Colonic mucosa (tissue), 4 donors: ENCODE results near the gene FMN1. TPM values are rescaled to one million over a fixed set of nuclear protein-coding genes. Genes with fewer than 3 reads are reported as not detected.

Source experiments
- DNase-seq: peaks from one replicate; pipeline ENCODE4 v3.0.0-alpha.2; 2020
- H3K27ac ChIP-seq: fragments of 200-600 bp; one replicate; pipeline ENCODE4 v1.8.0; 2021
- H3K27me3 ChIP-seq: fragments of 200-600 bp; one replicate; pipeline ENCODE4 v1.8.0; 2021
- H3K36me3 ChIP-seq: fragments of 200-600 bp; one replicate; pipeline ENCODE4 v1.8.0; 2021
- H3K4me1 ChIP-seq: fragments of 200-600 bp; one replicate; pipeline ENCODE4 v1.8.0; 2021; ENCODE audit warnings: mild to moderate bottlenecking
- H3K4me3 ChIP-seq: fragments of 200-600 bp; one replicate; pipeline ENCODE4 v1.8.0; 2021
- H3K9ac ChIP-seq, 2 donors: one replicate each; pipeline ENCODE4 v1.7.0; 2013; ENCODE audit warnings: control low read depth in 2 of 2, low read depth in 2 of 2, low read length in 2 of 2
- H3K9me3 ChIP-seq: fragments of 200-600 bp; one replicate; pipeline ENCODE4 v1.8.0; 2021
- intact Hi-C: fragments of 100-400 bp; cut with DNase I; formaldehyde crosslinking; loops from one replicate; pipeline ENCODE4 v1.14.1; 2022
- total RNA-seq, 2 donors: library from RNA; stranded (reverse); fragmentation: NEBNext Ultra II Directional in 1 of 2; extraction: Animal tissue kit (Norgen Biotek cat#: 25700) in 1 of 2; gene quantifications; one replicate each; pipeline ENCODE4 v1.2.1, GENCODE V29; 2021
- TF ChIP-seq, protein P1 (sequence below): fragments of 200-600 bp; IDR thresholded peaks from one replicate; pipeline ENCODE4 v1.8.0; 2022; ENCODE audit warnings: antibody characterized with exemption, mild to moderate bottlenecking
- donor health status: healthy.
- donor health status: DM: no; HTN: no; CAD: no.
- donor health status: DM: no; HTN: no; CAD: no.

The FMN1 gene
- total RNA-seq, 2 donors from 2014 or later: 23.5 to 32.0 TPM

DNA sequence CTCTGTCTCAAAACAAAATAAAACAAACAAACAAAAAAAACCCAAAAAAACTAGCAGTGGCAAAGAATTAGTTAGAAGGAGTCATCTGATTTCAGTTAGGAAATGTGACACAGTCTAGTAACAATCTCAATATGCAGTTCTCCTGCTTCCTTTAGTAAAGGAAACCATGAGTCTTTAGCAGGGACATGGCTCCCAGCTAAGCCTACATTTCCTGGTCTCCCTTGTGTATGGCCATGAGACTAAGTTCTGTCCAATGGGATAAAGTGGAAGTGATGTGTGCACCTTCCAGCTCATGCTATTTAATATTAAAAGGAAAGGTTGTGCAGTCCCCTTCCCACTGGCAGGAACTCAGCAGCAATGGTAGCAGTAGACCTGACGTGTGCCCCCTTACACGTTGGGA lies 402.1 kb downstream of the FMN1 start:
- Histone ChIP-seq H3K27ac (no peak overlapping the region), H3K9ac (no peak overlapping the region), H3K9me3 (no peaks in the 10 kb centered on the region), H3K36me3 (no peaks in the 10 kb centered on the region), H3K4me3 (no peak overlapping the region), H3K27me3 (no peaks in the 10 kb centered on the region), H3K4me1 (no peaks in the 10 kb centered on the region)
- no peak for DNase-seq
- TF ChIP-seq, protein P1, sequence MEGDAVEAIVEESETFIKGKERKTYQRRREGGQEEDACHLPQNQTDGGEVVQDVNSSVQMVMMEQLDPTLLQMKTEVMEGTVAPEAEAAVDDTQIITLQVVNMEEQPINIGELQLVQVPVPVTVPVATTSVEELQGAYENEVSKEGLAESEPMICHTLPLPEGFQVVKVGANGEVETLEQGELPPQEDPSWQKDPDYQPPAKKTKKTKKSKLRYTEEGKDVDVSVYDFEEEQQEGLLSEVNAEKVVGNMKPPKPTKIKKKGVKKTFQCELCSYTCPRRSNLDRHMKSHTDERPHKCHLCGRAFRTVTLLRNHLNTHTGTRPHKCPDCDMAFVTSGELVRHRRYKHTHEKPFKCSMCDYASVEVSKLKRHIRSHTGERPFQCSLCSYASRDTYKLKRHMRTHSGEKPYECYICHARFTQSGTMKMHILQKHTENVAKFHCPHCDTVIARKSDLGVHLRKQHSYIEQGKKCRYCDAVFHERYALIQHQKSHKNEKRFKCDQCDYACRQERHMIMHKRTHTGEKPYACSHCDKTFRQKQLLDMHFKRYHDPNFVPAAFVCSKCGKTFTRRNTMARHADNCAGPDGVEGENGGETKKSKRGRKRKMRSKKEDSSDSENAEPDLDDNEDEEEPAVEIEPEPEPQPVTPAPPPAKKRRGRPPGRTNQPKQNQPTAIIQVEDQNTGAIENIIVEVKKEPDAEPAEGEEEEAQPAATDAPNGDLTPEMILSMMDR: no peak
- intact Hi-C loops: loop anchor here (10.0 kb wide), 1 partner anchor 58 kb away; no protein-coding TSS in a partner anchor

DNA sequence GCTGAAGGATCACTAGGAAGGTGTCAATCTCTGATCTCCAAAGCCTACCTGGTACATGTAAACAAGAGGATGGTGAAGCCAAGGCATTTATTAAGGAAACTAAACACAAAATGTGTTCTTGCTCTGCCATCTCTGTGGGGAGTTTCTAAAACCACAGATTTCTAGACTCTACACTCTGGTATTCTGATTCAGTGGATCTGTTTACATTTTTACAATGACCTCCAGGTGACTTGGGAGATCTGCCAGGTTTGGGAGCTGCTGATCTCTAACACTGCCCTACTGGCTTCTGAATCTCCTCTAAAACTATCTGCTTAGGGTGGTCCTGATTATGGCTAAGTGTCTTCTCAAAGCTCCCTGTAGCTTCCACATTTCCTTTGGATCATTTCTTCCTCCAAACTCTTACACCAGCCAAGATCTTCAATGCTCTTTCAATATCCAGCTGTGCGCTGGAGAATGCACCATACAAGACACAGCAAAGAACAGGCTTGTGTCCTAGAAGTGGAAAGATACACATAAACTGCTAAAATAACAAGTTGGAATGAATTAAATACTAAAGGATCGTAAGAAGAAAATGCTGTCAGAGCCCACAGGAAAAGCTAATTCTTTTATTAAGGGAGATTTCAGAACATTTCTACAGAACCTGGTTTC lies 404.0 kb downstream of the FMN1 start:
- intact Hi-C loops: loop anchor here (10.0 kb wide), 1 partner anchor 56 kb away; no protein-coding TSS in a partner anchor
- Histone ChIP-seq H3K27me3 (no peaks in the 10 kb centered on the region), H3K4me3 (no peak overlapping the region), H3K4me1 (no peaks in the 10 kb centered on the region), H3K9ac (no peak overlapping the region), H3K27ac (no peak overlapping the region), H3K9me3 (no peaks in the 10 kb centered on the region), H3K36me3 (no peaks in the 10 kb centered on the region)
- DNase-seq: no peak
- TF ChIP-seq, protein P1: no peak

DNA sequence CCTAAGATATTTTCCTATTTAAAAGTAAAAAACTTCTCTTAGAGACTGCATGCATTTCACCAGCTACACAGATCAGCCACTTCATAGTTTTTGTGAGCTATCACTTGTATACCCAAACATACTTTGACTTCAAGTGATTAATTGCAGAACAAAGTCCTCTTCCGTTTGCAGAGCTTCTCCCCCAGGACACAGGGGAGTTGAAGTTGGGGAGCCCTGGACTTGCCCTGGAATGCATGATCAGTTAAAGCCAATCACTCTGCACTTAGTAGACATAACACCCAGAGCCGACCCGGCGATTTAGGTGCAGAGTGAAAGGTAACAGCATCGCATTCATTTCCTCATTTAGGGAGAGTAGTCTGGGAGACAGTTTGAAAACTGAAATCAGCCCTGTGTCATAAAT lies 406.6 kb downstream of the FMN1 start:
- no peaks in the 10 kb centered on the region for H3K27me3 ChIP-seq
- TF ChIP-seq, protein P1: no peak

DNA sequence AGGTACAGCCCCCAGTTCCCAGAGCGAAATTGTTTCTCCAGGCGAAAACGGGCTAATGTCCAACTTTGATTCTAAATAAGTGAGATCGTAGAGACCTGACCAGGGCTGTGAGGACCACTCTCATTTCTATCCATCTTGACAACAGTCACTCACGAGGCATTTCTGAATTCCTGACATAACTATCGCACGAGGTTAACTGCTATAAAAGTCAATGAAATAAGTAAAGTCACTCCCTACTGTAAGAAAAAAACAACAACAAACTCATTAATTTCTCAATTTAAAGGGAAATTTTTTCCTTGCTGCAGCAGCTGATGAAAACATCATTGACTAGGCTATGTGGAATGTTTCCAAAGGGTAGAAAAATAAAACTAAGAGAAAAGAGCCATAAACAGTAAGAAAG lies 407.6 kb downstream of the FMN1 start:
- intact Hi-C loops: no loop called here
- Histone ChIP-seq H3K4me1 (no peaks in the 10 kb centered on the region), H3K27ac (no peak overlapping the region), H3K9me3 (no peaks in the 10 kb centered on the region), H3K9ac (no peak overlapping the region), H3K36me3 (no peaks in the 10 kb centered on the region), H3K4me3 (no peak overlapping the region), H3K27me3 (no peaks in the 10 kb centered on the region)
- TF ChIP-seq, protein P1: no peak
- DNase-seq: no peak

More for the DNA sequence above, 406.6 kb downstream of the FMN1 start:
- no peak overlapping the region for H3K27ac ChIP-seq
- intact Hi-C loops: no loop called here
- no peak overlapping the region for H3K4me3 ChIP-seq
- no peaks in the 10 kb centered on the region for H3K4me1 ChIP-seq
- H3K9ac ChIP-seq: no peak overlapping the region
- H3K36me3 ChIP-seq: no peaks in the 10 kb centered on the region
- no peaks in the 10 kb centered on the region for H3K9me3 ChIP-seq
- DNase-seq: no peak

DNA sequence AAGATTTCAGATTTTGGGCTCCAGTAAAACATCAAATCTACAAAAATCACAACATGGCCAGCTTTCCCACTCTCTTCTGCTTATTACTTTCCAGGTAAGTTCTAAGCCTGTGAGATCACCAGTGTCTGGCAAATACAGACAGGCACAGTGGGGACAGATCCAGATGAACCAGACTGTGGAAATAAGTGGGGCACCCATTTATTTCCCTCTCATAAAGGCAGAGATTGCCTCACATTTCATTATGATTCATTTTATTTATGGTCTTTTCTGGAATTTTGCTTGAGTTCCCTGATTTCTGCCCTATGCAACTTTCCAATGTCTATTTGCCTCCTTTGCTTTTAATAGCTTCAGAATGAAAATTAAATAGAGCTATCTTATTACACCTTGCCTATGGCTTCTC lies 409.9 kb downstream of the FMN1 start:
- TF ChIP-seq, protein P1: no peak
- Histone ChIP-seq H3K4me3 (no peak overlapping the region), H3K36me3 (no peaks in the 10 kb centered on the region), H3K9ac (no peak overlapping the region), H3K9me3 (no peaks in the 10 kb centered on the region), H3K27me3 (no peaks in the 10 kb centered on the region), H3K4me1 (no peaks in the 10 kb centered on the region), H3K27ac (no peak overlapping the region)
- no peak for DNase-seq
- intact Hi-C loops: no loop called here
